HG03565 (cell line): ENCODE data around the gene SLC38A8.

Source experiments
- ATAC-seq: cut with Tn5 transposase; IDR thresholded peaks from one replicate; pipeline ENCODE4 v1.9.1; 2021; ENCODE audit warnings: mild to moderate bottlenecking, moderate library complexity; ENCODE audit not compliant: unreplicated experiment

SLC38A8 gene

DNA sequence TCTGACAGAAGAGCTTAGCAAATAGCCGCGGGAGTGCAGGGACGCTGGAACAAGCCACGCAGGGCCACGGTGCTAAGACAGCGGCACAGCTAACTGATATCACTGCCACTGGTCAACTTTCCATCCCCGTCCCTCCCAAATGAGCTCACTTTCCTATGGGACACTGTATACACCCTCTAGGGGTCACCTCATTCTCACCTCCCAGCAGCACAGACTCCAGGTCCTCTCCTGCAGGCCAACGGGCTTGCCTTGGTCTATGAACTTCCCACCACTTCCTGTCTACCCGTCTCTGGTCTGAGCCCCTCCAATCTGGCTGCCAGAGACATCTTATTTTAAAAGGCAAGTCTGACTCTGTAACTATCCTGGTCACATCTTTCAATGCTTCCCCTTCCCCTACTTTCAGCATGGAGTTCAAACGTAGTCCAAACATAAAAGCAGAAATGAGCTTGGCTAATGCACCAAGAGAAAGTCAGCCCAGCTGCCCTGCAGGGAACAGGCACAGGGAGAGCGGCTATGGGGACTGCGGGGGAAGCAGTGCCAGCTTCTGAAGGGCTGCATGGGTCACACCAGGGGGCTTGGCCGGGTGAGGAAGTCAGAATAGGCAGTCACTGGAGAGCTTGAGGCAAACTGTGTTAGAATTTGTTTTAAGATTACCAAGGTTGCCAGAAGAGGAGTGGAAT lies 26.3 kb upstream of the SLC38A8 start:
- ATAC-seq, result no peak

DNA sequence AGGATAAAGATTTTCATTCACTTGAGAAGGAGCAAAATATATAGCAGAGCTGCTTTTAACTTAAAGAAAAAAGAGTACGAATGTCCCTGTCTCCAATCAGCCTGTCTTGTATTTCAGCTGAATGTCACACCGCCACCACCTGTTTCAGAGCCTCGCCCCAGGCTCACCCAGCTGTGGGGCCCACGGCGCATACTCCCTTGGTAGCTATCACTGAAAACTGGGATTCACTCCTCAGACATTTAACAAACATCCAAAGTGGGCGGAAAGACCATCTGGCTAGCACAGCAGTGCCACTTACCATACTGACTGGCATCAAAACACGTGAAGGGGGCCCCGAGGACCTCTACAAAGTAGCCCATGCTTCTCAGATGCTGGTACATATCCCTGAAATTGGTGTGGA lies 25.4 kb upstream of the SLC38A8 start:
- no peak for ATAC-seq

DNA sequence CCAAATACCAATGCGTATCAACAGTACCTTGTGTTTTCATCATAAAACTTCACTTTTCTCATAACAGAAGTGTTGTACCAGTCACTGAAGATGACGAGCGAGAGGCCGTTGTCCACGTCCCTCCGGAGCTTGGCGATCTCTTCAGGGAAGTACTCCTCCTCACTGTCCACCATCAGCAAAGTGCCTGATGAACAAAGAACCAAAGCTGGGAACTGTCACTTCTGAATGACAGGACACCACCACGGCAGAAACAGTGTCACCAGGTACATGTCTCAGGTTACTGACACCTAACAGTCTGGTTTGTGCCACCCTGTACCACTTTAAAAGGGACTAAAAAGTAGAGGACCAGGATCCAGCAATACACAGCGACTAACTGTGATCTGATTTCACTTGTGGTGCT lies 25.0 kb upstream of the SLC38A8 start:
- no peak for ATAC-seq

DNA sequence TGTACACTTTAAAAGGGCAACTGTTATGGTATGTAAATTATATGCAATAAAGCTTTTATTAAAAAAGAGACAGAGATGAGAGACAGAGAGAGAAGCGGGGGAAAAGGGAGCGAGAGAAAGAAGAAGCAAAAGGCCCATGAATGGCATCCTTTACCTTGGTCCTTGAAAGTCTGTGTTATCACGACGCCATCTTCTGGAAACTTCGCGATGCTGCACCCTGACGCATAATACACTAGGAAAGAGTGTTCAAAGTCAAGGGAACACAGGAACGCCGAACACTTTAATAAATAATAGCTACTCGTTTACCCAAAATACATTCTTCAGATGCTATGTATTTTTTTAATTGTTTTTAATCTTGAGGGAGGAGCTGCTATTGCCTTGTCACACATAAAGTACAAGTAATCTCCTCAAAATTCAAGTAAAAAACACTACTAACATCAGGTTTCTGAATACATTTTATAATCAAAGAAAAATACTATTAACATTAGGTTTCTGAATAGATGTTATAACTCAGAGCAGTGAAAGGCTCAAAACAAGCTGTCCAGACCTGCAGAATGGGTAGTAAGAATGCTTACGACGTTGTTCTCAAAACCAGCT lies 23.0 kb upstream of the SLC38A8 start:
- ATAC-seq, result no peak

DNA sequence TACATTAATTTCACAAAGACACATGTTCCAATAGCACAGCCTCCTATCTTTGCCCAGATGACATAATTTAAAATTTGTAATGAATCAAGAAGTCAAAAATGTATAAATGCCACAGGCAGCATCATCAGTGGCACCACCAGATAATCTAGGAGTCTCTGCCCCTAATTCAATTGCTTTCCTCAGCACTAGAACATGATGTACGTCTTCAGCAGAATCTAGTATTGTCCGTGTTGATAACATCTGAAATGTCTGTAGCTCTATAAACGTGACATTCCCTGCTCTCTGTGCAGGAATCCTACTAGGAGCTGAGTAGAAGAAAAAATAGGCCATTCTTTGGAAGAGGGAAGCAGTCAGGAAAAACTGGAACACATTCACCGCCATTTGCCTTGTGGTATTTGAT lies 21.4 kb upstream of the SLC38A8 start:
- no peak for ATAC-seq

DNA sequence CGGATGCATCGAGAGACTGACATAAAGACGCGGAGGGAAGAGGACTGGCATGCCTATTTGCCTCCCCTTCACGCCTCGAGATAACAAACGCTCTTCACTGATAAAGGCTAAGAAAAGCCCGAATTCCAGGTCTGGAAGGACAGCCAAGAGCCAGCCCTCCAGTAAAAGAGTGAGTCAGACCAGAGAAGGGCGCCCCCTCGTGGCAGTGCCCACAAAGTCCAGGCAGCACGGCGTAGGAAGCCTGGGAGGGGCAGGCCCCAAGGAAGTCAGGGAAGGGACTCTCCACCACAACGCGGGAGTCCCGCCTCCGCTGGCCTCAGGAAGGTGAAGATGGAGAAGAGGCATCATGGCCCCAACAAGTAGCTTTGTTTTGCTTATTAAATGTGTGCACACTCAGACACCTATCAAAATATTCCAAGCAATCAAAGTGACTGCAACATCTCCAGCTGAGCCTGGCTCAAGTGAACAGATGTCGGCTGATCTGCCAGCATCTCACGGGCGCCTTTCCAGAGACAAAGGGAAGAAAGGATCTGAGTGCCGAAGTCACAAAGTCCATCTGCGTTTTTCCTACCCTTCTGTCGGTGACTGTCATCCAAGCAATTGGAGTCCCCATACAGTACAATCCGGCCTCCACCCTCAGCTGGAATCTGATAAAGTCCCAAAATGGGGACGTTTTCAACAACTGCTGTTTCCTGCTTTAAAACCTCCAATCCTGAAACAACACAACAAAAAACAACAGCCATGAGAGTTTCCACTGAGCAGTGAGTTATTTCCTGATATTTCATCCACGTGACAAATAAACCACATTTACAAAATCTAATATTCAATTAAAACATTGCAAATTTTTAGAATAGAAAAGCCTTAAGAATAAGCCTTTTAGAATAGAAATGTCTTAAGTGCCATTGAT lies 20.4 kb upstream of the SLC38A8 start:
- ATAC-seq, result no peak

DNA sequence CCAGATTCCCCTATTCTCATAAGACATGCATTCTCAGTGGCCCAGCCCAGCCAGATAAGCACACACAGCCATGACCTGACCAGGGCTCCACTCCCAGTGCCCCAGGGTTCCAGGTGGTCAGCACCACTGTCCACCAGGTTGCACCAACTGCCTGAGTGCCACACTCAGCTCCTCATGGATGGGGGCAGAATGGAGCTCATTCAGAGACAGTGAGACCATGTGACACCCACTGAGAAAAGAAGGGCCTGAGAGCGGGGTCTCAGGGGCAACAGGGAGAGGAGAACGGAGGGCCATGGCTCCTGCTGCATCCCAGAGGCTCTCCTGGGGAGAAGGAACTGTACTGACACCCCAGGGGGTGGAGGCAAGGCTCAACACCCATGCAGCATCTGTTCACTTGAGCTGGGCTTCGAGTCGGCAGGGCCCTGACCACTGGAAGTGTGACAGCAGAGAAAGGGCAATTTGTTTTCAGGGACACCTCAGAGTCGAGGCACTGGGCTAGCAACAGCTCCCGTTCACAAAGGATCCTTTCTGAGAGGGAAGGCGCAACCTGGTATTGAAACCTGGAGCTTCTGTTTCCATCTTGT lies 18.7 kb upstream of the SLC38A8 start:
- no peak for ATAC-seq

DNA sequence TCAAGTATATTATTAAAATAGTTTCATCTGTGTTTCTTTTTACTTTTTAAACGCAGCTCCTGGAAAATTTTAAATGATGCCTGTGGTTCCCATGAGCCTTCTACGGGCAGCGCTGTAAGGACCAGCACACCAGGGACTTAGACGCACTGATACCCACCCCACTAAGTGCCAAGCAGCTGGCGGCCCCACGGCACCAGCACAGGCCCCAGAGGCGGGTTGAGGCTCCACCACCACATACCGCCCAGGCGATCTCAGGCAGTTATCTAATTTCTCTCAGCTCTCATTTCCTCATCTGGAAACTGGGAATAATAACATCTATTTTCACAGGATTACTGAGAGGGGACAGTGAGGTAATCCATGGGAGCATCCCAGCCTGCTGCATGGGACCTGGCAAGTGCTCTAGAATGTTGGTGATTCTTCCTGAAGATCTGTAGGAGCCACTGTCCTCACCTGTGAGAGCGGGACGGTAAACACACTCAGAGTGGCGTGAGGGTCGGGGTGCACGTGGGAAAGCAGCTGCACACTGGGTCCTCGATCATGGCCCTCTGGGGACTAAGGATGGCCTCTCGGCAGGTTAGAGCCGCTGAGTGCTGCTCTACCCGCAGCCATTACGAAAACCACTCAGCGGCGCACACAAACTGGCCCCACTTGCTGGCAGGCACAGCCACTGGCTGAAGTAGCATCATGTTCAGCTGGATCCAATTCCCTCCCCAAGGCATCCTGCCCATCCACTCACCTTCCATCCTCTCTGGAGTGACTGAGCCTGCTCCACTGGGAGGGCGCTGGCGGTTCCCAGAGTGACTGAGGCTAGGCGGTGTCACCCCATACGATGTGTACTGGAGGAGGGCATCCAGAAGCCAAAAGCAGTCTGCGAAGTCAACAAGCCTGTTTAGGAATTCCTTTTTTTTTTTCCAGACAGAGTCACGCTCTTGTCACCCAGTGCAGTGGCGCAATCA lies 17.6 kb upstream of the SLC38A8 start:
- no peak for ATAC-seq

DNA sequence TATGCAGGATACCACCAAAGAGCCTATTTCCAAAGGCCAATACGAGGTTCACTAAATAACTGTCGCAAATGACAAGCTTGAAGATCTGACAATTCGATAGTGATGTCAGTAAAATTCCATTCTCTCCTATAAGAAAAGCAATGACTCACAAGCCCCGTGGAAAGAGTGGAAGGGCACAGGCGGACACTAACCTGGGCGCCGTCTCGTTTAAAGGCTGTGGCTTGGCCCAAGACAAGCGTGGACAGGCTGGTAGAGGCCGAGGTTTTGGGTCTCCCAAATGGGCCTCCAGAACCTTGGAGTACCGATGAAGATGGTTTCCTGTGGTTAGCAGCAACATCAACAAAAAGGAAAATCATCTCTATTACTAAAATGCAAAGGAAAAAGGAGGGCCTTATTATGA lies 16.5 kb upstream of the SLC38A8 start:
- no peak for ATAC-seq

DNA sequence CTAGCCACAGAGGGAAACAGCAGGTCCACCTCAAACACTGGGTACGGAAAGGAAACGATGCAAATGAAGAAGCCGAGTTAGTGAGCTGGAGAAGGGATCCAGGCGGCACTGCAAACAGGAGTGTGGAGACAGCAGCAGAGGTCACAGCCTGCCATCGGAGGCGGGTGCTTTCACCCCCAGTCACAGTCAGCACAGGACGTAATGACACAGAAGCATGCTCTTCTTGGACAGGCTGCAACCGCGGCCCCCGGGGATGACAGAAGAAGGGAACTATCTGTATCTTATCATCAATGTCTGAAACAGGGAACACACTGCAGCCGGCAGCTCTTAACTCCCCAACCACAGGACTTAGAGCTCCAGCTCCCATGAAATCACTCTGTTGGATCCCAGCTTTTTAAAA lies 16.1 kb upstream of the SLC38A8 start:
- ATAC-seq, result no peak

DNA sequence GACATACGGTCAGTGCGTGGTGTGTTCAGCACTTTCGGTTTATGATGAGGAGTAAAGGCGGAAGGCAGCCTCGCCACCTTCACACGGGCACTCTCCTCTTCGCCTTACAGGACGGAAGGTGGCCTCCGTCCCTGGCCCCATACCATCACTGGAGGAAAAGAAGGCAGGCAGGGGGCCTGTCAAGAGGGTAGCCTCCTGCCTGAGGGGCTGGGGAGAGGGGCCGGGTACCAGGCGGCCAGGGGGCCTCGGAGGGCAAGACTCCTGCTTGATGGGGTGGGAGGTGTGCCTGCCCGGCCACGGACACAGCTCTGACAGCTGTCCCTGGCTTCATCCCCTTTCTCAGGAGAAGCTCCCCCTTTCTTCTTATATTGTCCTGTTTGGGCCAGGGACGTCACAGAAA lies 15.6 kb upstream of the SLC38A8 start:
- no peak for ATAC-seq

DNA sequence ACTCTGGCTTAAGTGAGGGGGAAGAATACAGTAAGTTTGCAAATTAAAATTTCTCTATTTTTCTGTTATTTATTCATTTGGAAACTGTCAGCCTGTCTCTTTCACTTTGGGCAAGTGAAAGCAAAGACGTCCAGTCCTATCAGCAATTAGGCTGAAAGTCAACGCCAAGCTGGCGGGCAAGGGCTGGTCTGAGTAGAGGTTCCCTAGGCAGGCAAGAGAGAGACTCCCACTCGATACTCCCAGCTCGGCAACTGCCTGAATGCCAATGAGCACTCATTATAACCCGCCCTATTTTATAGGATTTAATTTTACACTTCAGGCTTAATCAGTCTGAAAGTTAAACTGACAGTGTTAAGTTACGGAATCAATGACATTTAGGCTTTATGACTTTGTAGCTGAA lies 14.3 kb upstream of the SLC38A8 start:
- ATAC-seq, result no peak

DNA sequence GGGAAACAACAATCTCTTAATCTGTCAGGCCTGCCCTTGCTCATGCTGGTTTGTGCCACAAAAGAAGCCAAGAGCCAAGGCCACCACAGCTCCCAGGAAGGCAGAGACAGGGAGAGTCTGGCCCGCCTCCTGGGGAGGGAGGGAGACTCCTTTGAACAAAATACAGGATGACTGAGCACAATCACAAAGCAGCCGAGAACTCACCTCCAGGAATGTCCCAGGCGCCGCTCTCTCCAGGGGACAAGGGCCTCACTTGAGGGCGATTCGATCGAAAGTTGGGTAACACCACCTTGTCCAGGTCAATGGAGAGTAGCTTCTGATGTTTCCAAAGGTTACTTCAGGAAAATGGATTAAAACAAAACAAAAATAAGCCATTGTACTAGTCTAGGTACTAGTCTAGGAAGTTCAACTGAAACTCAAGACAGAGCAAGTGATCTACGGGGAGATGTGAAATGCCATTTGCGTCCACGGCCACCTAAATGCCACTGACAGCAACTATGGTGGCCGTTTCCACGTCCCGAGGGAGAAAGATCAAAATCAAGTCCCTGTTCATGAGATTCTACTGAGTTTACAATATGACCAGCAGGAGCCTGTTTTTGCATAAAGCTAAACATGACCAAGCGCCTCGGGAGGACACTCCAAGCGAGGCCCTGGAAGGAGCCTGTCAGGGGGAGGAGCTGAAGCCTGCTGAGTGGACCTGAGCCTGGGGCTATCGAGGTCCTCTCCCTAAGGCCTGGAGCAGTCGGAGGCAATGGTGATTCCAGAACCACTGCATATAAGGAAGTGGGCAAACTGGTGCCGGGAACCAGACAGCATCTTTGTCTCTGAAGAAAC lies 13.4 kb upstream of the SLC38A8 start:
- no peak for ATAC-seq

DNA sequence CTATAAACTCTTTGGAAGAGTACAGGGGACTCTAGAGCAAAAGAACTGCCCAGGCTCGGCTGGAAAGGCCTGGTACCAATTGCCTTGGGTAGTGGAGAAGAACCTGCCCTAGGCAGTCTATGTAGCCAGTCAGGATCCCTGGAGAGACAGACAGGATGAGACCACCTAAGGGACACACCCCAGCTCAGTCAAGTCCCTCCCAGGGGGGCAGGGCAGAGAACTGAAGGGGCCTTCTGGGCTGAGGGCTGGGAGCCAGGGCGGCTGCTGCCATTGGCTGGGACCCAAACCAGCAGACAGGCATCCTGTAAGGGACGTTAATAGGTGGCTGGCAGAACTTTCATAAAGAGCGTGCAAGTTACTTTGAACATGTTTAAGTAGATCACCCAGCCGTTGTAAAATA lies 12.8 kb upstream of the SLC38A8 start:
- no peak for ATAC-seq

DNA sequence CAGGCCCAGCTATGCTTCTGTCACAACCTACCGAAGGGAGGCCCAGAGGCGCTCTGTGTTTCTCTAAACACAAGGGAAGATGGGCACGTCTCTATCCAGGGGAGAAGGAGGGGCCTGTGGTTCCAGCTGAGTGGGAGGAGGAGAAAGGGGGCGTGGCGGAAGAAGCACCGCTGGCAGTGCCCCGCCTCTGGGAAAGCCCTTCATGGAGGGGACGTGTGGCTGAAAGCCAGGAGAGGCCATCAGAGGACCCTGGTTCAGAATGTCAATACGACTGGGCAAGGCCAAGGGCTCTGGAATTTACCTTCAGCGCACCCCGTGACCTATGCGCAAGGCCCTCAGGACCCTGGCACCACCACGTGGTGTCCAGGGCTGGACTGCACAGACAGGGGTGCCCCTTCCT lies 12.3 kb upstream of the SLC38A8 start:
- no peak for ATAC-seq

DNA sequence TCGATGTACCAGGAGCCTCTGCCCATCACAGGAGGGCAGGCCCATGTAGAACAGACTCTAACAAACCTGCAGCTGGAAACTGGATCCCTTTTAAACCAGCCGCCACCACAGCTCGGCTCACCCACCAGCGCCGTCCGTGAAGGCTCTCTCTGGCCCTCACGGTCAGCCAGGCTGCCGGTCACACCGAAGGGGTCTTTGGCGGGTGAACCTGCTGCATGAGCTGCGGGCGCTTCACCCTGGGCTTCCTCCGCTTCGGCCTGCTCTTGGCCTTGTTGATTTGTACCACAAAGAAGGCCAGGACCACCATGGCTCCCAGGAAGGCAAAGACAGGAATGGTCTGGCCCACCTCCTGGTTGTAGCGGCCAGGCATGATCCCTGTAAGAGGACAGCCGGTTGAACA lies 11.7 kb upstream of the SLC38A8 start:
- ATAC-seq, result no peak

DNA sequence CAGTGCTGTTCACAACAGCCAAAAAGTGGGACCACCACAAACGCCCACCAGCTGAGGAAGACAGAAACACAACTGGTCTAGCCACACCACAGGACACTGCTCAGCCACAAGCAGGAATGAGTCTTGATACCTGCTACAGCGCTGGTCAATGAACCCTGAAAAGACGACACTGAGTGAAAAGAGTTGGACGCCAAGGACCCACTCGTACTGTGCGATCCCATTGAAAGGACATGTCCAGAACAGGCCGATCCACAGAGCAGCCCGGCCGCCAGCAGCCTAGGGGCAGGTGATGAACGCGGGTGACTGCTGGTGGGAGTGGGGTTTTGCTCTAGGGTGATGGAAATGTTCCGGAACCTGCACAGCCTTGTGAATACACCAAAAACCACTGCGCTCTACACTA lies 10.6 kb upstream of the SLC38A8 start:
- no peak for ATAC-seq

DNA sequence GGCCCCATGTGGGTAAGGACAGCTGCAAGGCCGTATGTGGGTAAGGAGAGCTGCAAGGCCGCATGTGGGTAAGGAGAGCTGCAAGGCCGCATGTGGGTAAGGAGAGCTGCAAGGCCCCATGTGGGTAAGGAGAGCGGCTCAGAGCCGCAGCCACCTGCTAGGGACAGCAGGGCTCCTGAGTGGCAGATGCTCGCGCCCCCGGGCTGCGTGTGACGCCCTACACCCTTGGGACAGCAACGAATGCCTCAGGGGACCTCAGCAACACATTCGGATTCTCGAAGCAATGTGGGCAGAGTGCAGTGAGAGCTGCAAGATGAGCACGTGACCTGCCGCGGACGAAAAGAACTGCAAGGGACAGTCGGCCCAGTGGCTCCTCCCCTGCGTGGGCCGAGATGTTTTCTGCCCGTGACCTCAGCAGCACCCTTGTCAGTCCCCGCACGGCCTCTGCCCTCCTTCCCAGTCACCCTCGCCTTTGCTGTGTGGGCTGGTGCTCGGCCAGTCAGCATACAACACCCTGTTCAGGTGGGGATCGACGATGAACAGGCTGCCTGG lies 9.6 kb upstream of the SLC38A8 start:
- no peak for ATAC-seq

DNA sequence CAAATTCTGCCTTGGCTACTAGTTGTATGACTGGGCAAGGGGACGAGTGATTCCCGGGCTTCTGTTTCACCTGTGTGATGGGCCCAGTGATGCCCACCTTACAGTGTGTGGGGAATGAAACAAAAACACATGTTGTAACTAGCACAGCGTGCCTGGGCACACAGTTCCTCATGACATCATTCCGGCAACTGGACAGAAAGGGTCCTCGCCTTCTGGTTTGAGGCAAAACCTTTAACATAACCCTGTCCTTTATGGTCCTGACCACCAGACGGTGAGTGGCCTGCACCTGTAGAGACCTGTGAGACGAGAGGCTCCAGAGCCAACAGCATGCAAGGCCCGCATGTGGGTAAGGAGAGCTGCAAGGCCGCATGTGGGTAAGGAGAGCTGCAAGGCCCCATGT lies 7.7 kb upstream of the SLC38A8 start:
- ATAC-seq, result no peak
